Activated CD4-positive, alpha-beta T cell treated with anti-CD3 and anti-CD28 coated beads, Interleukin-2, amount 50 U/mL, for 1 hour (primary cell): ENCODE data around the gene CABP4.

Experiments
- DNase-seq: peaks from one replicate; pipeline ENCODE4 v3.0.0-alpha.2; 2020

Gene CABP4

GRCh38 chr11:67499808-67500483, 44.8 kb downstream of the CABP4 start:
- no peak for DNase-seq

GRCh38 chr11:67500484-67500821, 45.3 kb downstream of the CABP4 start:
- DNase-seq, result no peak

GRCh38 chr11:67500831-67501715, 45.9 kb downstream of the CABP4 start:
- DNase-seq, result no peak

- no peak for DNase-seq
These were observed 46.7 kb downstream of the CABP4 start for GRCh38 chr11:67501854-67502253.

- no peak for DNase-seq
These were observed 47.3 kb downstream of the CABP4 start for GRCh38 chr11:67502328-67502979.

- DNase-seq, result no peak
These were observed 48.2 kb downstream of the CABP4 start for GRCh38 chr11:67503119-67504004.

- peak; percentile 28 for DNase-seq
These were observed 49.1 kb downstream of the CABP4 start for GRCh38 chr11:67504005-67504949.

- DNase-seq, result peak; percentile 67
These were observed 49.9 kb downstream of the CABP4 start, which contains the start of gene PITPNM1 for GRCh38 chr11:67504950-67505581. PITPNM1 (minus strand) TSS chr11:67505363; CDS start chr11:67504180, 1,183 bp downstream.

GRCh38 chr11:67505605-67506396, 50.6 kb downstream of the CABP4 start:
- DNase-seq, result peak; percentile 86

GRCh38 chr11:67506426-67507051, 51.4 kb downstream of the CABP4 start:
- no peak for DNase-seq

GRCh38 chr11:67507242-67507863, 52.2 kb downstream of the CABP4 start:
- no peak for DNase-seq

GRCh38 chr11:67507864-67508485, 52.8 kb downstream of the CABP4 start, which contains the start of gene CDK2AP2:
CDK2AP2 (minus strand) TSS chr11:67508162; CDS start chr11:67508082, 80 bp downstream.
- peak; percentile 96 for DNase-seq

GRCh38 chr11:67508486-67509121, 53.5 kb downstream of the CABP4 start:
- peak; percentile 100 for DNase-seq

GRCh38 chr11:67510023-67510345, 54.8 kb downstream of the CABP4 start:
- DNase-seq, result no peak
